Kidney epithelial cell (primary cell): ENCODE results near the gene LATS1. TPM values are rescaled to one million over a fixed set of nuclear protein-coding genes. Genes with fewer than 3 reads are reported as not detected.

Source experiments
- DNase-seq: peaks from one replicate; pipeline ENCODE4 v3.0.0-alpha.2; 2010; ENCODE audit warnings: low read depth
- H3K27me3 ChIP-seq: 2 replicates; pipeline ENCODE4 v1.6.0; 2011; ENCODE audit warnings: low read length; ENCODE audit not compliant: control insufficient read depth, insufficient read depth
- H3K36me3 ChIP-seq: 2 replicates; pipeline ENCODE4 v1.5.1; 2011; ENCODE audit warnings: low read length; ENCODE audit not compliant: control insufficient read depth, insufficient read depth
- H3K4me3 ChIP-seq: 2 replicates; pipeline ENCODE4 v1.5.1; 2011; ENCODE audit warnings: low read depth, mild to moderate bottlenecking, control low read depth, low read length
- total RNA-seq: library from RNA; depleted of rRNA; stranded (reverse); fragments of >200 nt; gene quantifications from 2 replicates; pipeline ENCODE4 v1.2.3, GENCODE V29; 2015
- TF ChIP-seq, protein P1 (sequence below): IDR thresholded peaks from 2 replicates; pipeline ENCODE4 v1.5.1; 2011; ENCODE audit warnings: mild to moderate bottlenecking, moderate library complexity, low read length, control low read depth, inconsistent platforms; ENCODE audit not compliant: insufficient read depth, poor library complexity, severe bottlenecking

The LATS1 gene
- total RNA-seq = 20.5 and 23.2 TPM in 2 replicates

- H3K27me3 ChIP-seq = no peaks in the 10 kb centered on the region
- TF ChIP-seq, protein P1, sequence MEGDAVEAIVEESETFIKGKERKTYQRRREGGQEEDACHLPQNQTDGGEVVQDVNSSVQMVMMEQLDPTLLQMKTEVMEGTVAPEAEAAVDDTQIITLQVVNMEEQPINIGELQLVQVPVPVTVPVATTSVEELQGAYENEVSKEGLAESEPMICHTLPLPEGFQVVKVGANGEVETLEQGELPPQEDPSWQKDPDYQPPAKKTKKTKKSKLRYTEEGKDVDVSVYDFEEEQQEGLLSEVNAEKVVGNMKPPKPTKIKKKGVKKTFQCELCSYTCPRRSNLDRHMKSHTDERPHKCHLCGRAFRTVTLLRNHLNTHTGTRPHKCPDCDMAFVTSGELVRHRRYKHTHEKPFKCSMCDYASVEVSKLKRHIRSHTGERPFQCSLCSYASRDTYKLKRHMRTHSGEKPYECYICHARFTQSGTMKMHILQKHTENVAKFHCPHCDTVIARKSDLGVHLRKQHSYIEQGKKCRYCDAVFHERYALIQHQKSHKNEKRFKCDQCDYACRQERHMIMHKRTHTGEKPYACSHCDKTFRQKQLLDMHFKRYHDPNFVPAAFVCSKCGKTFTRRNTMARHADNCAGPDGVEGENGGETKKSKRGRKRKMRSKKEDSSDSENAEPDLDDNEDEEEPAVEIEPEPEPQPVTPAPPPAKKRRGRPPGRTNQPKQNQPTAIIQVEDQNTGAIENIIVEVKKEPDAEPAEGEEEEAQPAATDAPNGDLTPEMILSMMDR = no peak
- DNase-seq = peak; percentile 32
- H3K4me3 ChIP-seq = peak within 1 kb of the TSS; percentile 99
- H3K36me3 ChIP-seq = no peaks in the 10 kb centered on the region
Measured at GRCh38 chr6:149717588-149718458, at the start of gene LATS1. LATS1 (minus strand) TSS chr6:149718101; CDS start chr6:149702126, 15,975 bp downstream.

DNA sequence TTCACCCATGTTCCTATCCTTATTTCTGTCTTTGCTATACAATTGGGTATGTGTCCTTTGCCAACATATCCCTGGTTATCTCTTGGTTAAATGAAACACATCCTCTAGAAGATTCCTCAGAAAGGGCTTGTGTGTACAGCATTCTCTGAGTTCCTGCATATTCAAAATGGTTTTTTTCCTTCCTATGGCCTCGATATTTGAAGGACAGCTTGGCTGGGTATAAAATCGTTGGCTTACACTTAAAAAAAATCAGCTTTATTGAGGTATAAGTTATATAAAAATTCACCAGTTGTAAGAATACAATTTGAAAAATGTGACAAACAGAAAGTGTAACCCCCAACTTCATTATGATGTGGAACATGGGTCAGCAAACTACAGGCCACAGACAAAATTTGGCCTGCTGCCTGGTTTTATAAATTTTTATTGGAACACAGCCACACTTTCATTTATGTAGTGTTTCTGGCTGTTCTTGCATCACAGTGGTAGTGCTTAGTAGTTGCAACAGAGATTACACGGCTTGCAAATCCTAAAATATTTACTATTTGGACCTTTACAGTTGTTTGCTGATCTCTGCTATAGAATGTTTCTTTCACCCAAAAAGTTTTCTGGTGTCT, 48.4 kb upstream of the LATS1 start:
- no peak for DNase-seq
- no peak overlapping the region for H3K4me3 ChIP-seq
- no peaks in the 10 kb centered on the region for H3K27me3 ChIP-seq
- no peaks in the 10 kb centered on the region for H3K36me3 ChIP-seq
- TF ChIP-seq, protein P1 = no peak

DNA sequence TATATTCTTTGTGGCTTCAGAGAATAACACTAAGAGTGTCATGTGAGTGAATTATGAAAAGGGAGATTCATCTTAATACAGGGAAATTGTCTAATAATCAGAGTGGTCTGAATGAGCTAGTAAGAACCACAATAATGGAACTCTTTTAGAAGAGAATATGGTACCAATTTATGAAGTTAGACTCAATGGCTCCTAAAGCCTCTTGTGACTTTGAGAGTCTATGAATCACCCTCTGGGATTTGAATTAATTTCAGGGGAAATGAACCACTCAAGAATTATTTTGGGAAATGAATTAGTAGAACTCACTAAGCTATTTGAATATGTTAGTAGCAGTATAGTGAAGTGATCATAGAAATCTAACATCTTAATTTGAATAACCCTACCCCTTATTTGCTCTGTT, 46.0 kb upstream of the LATS1 start:
- Histone ChIP-seq H3K4me3 (no peak overlapping the region), H3K36me3 (no peaks in the 10 kb centered on the region), H3K27me3 (no peaks in the 10 kb centered on the region)
- DNase-seq = no peak
- TF ChIP-seq, protein P1 = no peak

GRCh38 chr6:149761438-149761837, 43.5 kb upstream of the LATS1 start:
- DNase-seq = no peak
- Histone ChIP-seq H3K4me3 (no peak overlapping the region), H3K36me3 (no peaks in the 10 kb centered on the region), H3K27me3 (no peaks in the 10 kb centered on the region)
- TF ChIP-seq, protein P1 = no peak

DNA sequence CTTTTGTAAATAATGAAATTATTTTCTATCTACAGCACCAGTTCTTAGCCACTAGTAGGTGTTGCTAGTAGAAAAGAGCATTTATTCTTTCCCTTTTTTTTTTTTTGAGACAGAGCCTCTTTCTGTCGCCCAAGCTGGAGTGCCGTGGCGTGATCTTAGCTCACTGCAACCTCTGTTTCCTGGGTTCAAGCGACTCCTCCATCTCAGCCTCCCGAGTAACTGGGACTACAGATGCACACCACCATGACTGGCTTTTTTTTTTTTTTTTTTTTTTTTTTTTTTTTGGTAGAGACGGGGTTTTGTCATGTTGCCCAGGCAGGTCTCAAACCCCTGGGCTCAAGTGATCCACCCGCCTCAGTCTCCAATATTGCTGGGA, 38.3 kb upstream of the LATS1 start:
- DNase-seq = no peak
- no peaks in the 10 kb centered on the region for H3K36me3 ChIP-seq
- TF ChIP-seq, protein P1 = no peak
- no peak overlapping the region for H3K4me3 ChIP-seq
- H3K27me3 ChIP-seq = no peaks in the 10 kb centered on the region
